Hepatocyte (in vitro differentiated cells): ENCODE measurements around the gene RSPH1. TPM values are rescaled to one million over a fixed set of nuclear protein-coding genes. Genes with fewer than 3 reads are reported as not detected.

ENCODE experiments used
- DNase-seq: peaks from one replicate; pipeline ENCODE4 v3.0.0-alpha.2; 2016; ENCODE audit warnings: low spot score
- H2AFZ ChIP-seq: fragments of 200-600 bp; sonication (generic); 2 replicates; pipeline ENCODE4 v1.6.0; 2016; ENCODE audit warnings: antibody characterized with exemption, mild to moderate bottlenecking
- H3K27ac ChIP-seq: fragments of 200-600 bp; sonication (generic); 2 replicates; pipeline ENCODE4 v1.5.1; 2016; ENCODE audit warnings: mild to moderate bottlenecking
- H3K27me3 ChIP-seq: fragments of 200-600 bp; sonication (generic); 2 replicates; pipeline ENCODE4 v1.6.1; 2016
- H3K36me3 ChIP-seq: fragments of 200-600 bp; sonication (generic); replicated peaks from 2 replicates; pipeline ENCODE4 v1.5.1; 2016; ENCODE audit warnings: low read depth; ENCODE audit not compliant: insufficient read depth
- H3K4me1 ChIP-seq: fragments of 200-600 bp; sonication (generic); 2 replicates; pipeline ENCODE4 v1.5.1; 2016; ENCODE audit warnings: mild to moderate bottlenecking, moderate library complexity; ENCODE audit not compliant: insufficient read depth
- H3K4me2 ChIP-seq: fragments of 200-600 bp; sonication (generic); 2 replicates; pipeline ENCODE4 v1.6.0; 2016
- H3K4me3 ChIP-seq: fragments of 200-600 bp; sonication (generic); 2 replicates; pipeline ENCODE4 v1.5.1; 2016; ENCODE audit warnings: mild to moderate bottlenecking
- H3K79me2 ChIP-seq: fragments of 200-600 bp; sonication (generic); 2 replicates; pipeline ENCODE4 v1.6.0; 2017; ENCODE audit warnings: mild to moderate bottlenecking
- H3K9me2 ChIP-seq: fragments of 200-600 bp; sonication (generic); replicated peaks from 2 replicates; pipeline ENCODE4 v1.6.0; 2017; ENCODE audit warnings: mild to moderate bottlenecking; ENCODE audit not compliant: insufficient read depth
- H3K9me3 ChIP-seq: fragments of 200-600 bp; sonication (generic); 2 replicates; pipeline ENCODE4 v1.5.1; 2016; ENCODE audit warnings: low read depth, mild to moderate bottlenecking
- H4K20me1 ChIP-seq: fragments of 200-600 bp; sonication (generic); 2 replicates; pipeline ENCODE4 v1.6.0; 2016; ENCODE audit warnings: mild to moderate bottlenecking; ENCODE audit not compliant: insufficient read depth, poor library complexity, severe bottlenecking
- CTCF ChIP-seq: fragments of 200-600 bp; sonication (generic); IDR thresholded peaks from 2 replicates; pipeline ENCODE4 v1.5.1; 2016; ENCODE audit warnings: antibody characterized with exemption, mild to moderate bottlenecking; ENCODE audit not compliant: poor library complexity
- EZH2 ChIP-seq: fragments of 200-600 bp; sonication (generic); IDR thresholded peaks from 2 replicates; pipeline ENCODE4 v1.6.1; 2016; ENCODE audit warnings: antibody characterized with exemption, mild to moderate bottlenecking, borderline replicate concordance
- EZH2phosphoT487 ChIP-seq: fragments of 200-600 bp; sonication (generic); IDR thresholded peaks from one replicate; pipeline ENCODE4 v1.6.1; 2018; ENCODE audit warnings: antibody characterized with exemption, mild to moderate bottlenecking, low read depth, moderate library complexity; ENCODE audit not compliant: unreplicated experiment, severe bottlenecking
- WGBS: methylation state at CpG from one replicate; pipeline ENCODE4 v1.1.6; 2016; ENCODE audit warnings: low lambda C conversion rate; ENCODE audit errors: missing lambda C conversion rate; 5-methylcytosine and 5-hydroxymethylcytosine counted together
- polyA plus RNA-seq: library from polyadenylated mRNA; unstranded; fragments of >200 nt; fragmentation: Nextera tagmentation; extraction: Ambion mirVana; gene quantifications from 2 replicates; pipeline ENCODE4 v1.2.1, GENCODE V29; 2016
- total RNA-seq: library from RNA; depleted of rRNA; stranded (reverse); fragments of >200 nt; gene quantifications from 2 replicates; pipeline ENCODE4 v1.2.3, GENCODE V29; 2014

The RSPH1 gene
- total and polyA plus RNA-seq, 2 experiments from 2014 or later = 1.3 to 1.8 TPM

- no peak overlapping the region for H3K4me3 ChIP-seq
- no peak for TF ChIP-seq CTCF
- TF ChIP-seq EZH2phosphoT487 = no peak
- TF ChIP-seq EZH2 = no peak
- no peak for DNase-seq
- H3K27me3 ChIP-seq = no peaks in the 10 kb centered on the region
- WGBS = 91% methylated on average over 4 of the region's 4 CpGs
- no peak overlapping the region for H3K4me2 ChIP-seq
- H3K9me3 ChIP-seq = no peaks in the 10 kb centered on the region
- H2AFZ ChIP-seq = no peak overlapping the region
- no peaks in the 10 kb centered on the region for H3K79me2 ChIP-seq
- no peaks in the 10 kb centered on the region for H4K20me1 ChIP-seq
- H3K36me3 ChIP-seq = no peaks in the 10 kb centered on the region
- peaks cover 9% of the 10 kb centered on the region for H3K4me1 ChIP-seq
- no peak overlapping the region for H3K27ac ChIP-seq
- no peaks in the 10 kb centered on the region for H3K9me2 ChIP-seq
These were observed 4.2 kb upstream of the RSPH1 start for GRCh38 chr21:42500225-42500624.

- Histone ChIP-seq H3K4me1 (peaks cover 12% of the 10 kb centered on the region), H3K4me3 (no peak overlapping the region), H3K36me3 (no peaks in the 10 kb centered on the region), H3K27me3 (no peaks in the 10 kb centered on the region), H3K9me2 (no peaks in the 10 kb centered on the region), H4K20me1 (no peaks in the 10 kb centered on the region), H3K79me2 (no peaks in the 10 kb centered on the region), H3K4me2 (no peak overlapping the region), H2AFZ (no peak overlapping the region), H3K9me3 (no peaks in the 10 kb centered on the region), H3K27ac (no peak overlapping the region)
- TF ChIP-seq EZH2 = no peak
- no peak for DNase-seq
- 82% methylated on average over 15 of the region's 15 CpGs for WGBS
These were observed 3.6 kb upstream of the RSPH1 start for GRCh38 chr21:42499444-42500112.

- TF ChIP-seq CTCF (no peak), EZH2 (no peak), EZH2phosphoT487 (no peak)
- no peak for DNase-seq
- Histone ChIP-seq H2AFZ (no peak overlapping the region), H3K79me2 (no peaks in the 10 kb centered on the region), H4K20me1 (no peaks in the 10 kb centered on the region), H3K9me3 (no peaks in the 10 kb centered on the region), H3K4me1 (peaks cover 18% of the 10 kb centered on the region), H3K27ac (no peak overlapping the region), H3K27me3 (no peaks in the 10 kb centered on the region), H3K36me3 (no peaks in the 10 kb centered on the region), H3K9me2 (no peaks in the 10 kb centered on the region), H3K4me3 (no peak overlapping the region), H3K4me2 (no peak overlapping the region)
- WGBS = 80% methylated on average over 5 of the region's 5 CpGs
These were observed 2.0 kb upstream of the RSPH1 start for GRCh38 chr21:42498012-42498411.

GRCh38 chr21:42496839-42497202 is 797 bp upstream of the RSPH1 start:
- H2AFZ ChIP-seq = peak overlapping the region; percentile 56
- DNase-seq = peak; percentile 50
- peak overlapping the region; percentile 85 for H3K4me2 ChIP-seq
- peak overlapping the region; percentile 31 for H3K4me3 ChIP-seq
- 21% methylated on average over 19 of the region's 19 CpGs for WGBS
- H3K27ac ChIP-seq = peak overlapping the region; percentile 86
- H3K27me3 ChIP-seq = no peaks in the 10 kb centered on the region
- peaks cover 18% of the 10 kb centered on the region for H3K4me1 ChIP-seq
- TF ChIP-seq CTCF (no peak), EZH2 (no peak), EZH2phosphoT487 (no peak)
- H3K9me3 ChIP-seq = no peaks in the 10 kb centered on the region
- H4K20me1 ChIP-seq = no peaks in the 10 kb centered on the region
- no peaks in the 10 kb centered on the region for H3K36me3 ChIP-seq
- H3K9me2 ChIP-seq = no peaks in the 10 kb centered on the region
- H3K79me2 ChIP-seq = no peaks in the 10 kb centered on the region
